DND-41 (cell line): ENCODE data around the gene EPS15.

Experiments
- ATAC-seq: fragments of 200-7000 bp; cut with Tn5 transposase; 3 replicates; pipeline ENCODE4 v1.9.1; 2021; ENCODE audit warnings: low read depth; ENCODE audit not compliant: insufficient read depth
- DNase-seq: peaks from one replicate; pipeline ENCODE4 v3.0.0-alpha.2; 2020
- H2AFZ ChIP-seq: 2 replicates; pipeline ENCODE4 v1.6.0; 2012; ENCODE audit warnings: low read depth, low read length
- H3K27ac ChIP-seq: 2 replicates; pipeline ENCODE4 v1.5.1; 2012; ENCODE audit warnings: low read length, inconsistent platforms
- H3K27me3 ChIP-seq: fragments of 200-600 bp; sonication (generic); 2 replicates; pipeline ENCODE4 v1.6.0; 2012; ENCODE audit warnings: low read length, mild to moderate bottlenecking, inconsistent platforms; ENCODE audit not compliant: insufficient read depth, poor library complexity
- H3K36me3 ChIP-seq: 2 replicates; pipeline ENCODE4 v1.5.1; 2012; ENCODE audit warnings: low read length, inconsistent platforms; ENCODE audit not compliant: insufficient read depth
- H3K4me1 ChIP-seq: 2 replicates; pipeline ENCODE4 v1.5.1; 2012; ENCODE audit warnings: mild to moderate bottlenecking, low read length; ENCODE audit not compliant: insufficient read depth
- H3K4me2 ChIP-seq: 2 replicates; pipeline ENCODE4 v1.6.0; 2012; ENCODE audit warnings: mild to moderate bottlenecking, moderate library complexity, low read length, inconsistent platforms; ENCODE audit not compliant: insufficient read depth
- H3K4me3 ChIP-seq, 2 experiments: fragments of 200-600 bp in 1 of 2; shearing (Covaris generic) in 1 of 2; 2 replicates each; pipeline ENCODE4 v1.5.1; 2012 to 2016; ENCODE audit warnings: inconsistent platforms in 2 of 2, low read length in 2 of 2, mild to moderate bottlenecking in 2 of 2, low read depth in 1 of 2, moderate library complexity in 1 of 2
- H3K79me2 ChIP-seq: 2 replicates; pipeline ENCODE4 v1.6.0; 2012; ENCODE audit warnings: low read length, inconsistent platforms; ENCODE audit not compliant: insufficient read depth
- H3K9ac ChIP-seq: 2 replicates; pipeline ENCODE4 v1.6.0; 2012; ENCODE audit warnings: low read depth, mild to moderate bottlenecking, inconsistent platforms, low read length, moderate library complexity
- H3K9me3 ChIP-seq: 2 replicates; pipeline ENCODE4 v1.5.1; 2012; ENCODE audit warnings: low read length, moderate library complexity, mild to moderate bottlenecking, inconsistent platforms; ENCODE audit not compliant: insufficient read depth, severe bottlenecking
- H4K20me1 ChIP-seq: 2 replicates; pipeline ENCODE4 v1.6.0; 2012; ENCODE audit warnings: low read length; ENCODE audit not compliant: insufficient read depth
- EZH2 ChIP-seq: IDR thresholded peaks from 3 replicates; pipeline ENCODE4 v1.6.1; 2012; ENCODE audit warnings: borderline replicate concordance, low read depth, mild to moderate bottlenecking, moderate library complexity, low read length, inconsistent platforms; ENCODE audit not compliant: severe bottlenecking
- TF ChIP-seq, protein P1 (sequence below): IDR thresholded peaks from 2 replicates; pipeline ENCODE4 v1.5.1; 2012; ENCODE audit warnings: borderline replicate concordance, low read length, moderate library complexity, mild to moderate bottlenecking; ENCODE audit not compliant: poor library complexity, severe bottlenecking; ENCODE audit errors: extremely low read depth

EPS15 gene

DNA sequence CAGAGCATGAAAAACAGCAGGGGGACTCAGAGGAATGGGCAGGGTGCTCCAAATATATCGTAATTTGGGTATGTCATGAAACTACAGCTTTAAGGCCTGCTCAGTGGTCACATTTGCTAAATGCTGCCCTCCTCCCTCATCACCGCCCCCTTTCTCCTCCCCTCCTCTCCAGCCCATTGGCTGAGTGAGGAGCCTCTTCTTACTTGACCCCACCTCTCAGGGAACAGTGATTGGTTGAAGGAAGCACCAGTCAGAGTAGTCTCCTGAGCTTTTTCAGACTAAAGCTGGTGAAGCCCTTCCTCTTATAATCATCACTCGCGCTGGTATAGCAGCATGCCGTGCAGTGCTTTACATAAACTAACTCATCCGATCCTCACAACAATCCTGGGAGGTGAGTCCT lies 178.7 kb downstream of the EPS15 start:
- Histone ChIP-seq H3K4me1 (no peaks in the 10 kb centered on the region), H3K9me3 (no peaks in the 10 kb centered on the region), H4K20me1 (no peaks in the 10 kb centered on the region), H3K27ac (no peak overlapping the region), H2AFZ (no peak overlapping the region), H3K4me2 (no peak overlapping the region), H3K4me3 (no peak overlapping the region), H3K27me3 (no peaks in the 10 kb centered on the region), H3K79me2 (no peaks in the 10 kb centered on the region), H3K36me3 (no peaks in the 10 kb centered on the region), H3K9ac (no peak overlapping the region)
- TF ChIP-seq, protein P1, sequence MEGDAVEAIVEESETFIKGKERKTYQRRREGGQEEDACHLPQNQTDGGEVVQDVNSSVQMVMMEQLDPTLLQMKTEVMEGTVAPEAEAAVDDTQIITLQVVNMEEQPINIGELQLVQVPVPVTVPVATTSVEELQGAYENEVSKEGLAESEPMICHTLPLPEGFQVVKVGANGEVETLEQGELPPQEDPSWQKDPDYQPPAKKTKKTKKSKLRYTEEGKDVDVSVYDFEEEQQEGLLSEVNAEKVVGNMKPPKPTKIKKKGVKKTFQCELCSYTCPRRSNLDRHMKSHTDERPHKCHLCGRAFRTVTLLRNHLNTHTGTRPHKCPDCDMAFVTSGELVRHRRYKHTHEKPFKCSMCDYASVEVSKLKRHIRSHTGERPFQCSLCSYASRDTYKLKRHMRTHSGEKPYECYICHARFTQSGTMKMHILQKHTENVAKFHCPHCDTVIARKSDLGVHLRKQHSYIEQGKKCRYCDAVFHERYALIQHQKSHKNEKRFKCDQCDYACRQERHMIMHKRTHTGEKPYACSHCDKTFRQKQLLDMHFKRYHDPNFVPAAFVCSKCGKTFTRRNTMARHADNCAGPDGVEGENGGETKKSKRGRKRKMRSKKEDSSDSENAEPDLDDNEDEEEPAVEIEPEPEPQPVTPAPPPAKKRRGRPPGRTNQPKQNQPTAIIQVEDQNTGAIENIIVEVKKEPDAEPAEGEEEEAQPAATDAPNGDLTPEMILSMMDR, result no peak
- TF ChIP-seq EZH2, result no peak
- ATAC-seq (no peak), DNase-seq (no peak)

DNA sequence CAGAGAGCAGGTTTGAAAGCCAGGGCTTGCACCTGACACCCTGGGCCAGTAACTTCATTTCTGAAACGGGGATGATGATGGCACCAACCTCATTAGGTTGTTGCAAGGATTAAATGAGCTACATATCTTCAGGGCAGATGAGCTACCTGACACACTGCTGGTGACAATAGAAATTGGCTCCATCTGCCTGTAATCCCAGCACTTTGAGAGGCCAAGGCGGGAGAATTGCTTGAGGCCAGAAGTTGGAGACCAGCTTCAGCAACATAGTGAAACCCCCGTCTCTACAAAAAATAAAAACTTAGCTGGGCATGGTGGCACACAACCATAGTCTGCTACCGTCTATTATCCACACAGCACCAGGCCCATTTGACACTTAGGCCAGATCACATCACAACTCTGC lies 182.4 kb downstream of the EPS15 start:
- H3K9me3 ChIP-seq, result no peaks in the 10 kb centered on the region
- TF ChIP-seq EZH2, result no peak
- TF ChIP-seq, protein P1, result no peak
- H3K4me3 ChIP-seq, result no peak overlapping the region
- no peaks in the 10 kb centered on the region for H3K36me3 ChIP-seq
- no peak overlapping the region for H3K4me2 ChIP-seq
- no peak for DNase-seq
- no peak for ATAC-seq
- H3K27ac ChIP-seq, result no peak overlapping the region
- H3K9ac ChIP-seq, result no peak overlapping the region
- no peaks in the 10 kb centered on the region for H3K27me3 ChIP-seq
- H3K79me2 ChIP-seq, result no peaks in the 10 kb centered on the region
- H3K4me1 ChIP-seq, result no peaks in the 10 kb centered on the region
- no peaks in the 10 kb centered on the region for H4K20me1 ChIP-seq
- no peak overlapping the region for H2AFZ ChIP-seq

DNA sequence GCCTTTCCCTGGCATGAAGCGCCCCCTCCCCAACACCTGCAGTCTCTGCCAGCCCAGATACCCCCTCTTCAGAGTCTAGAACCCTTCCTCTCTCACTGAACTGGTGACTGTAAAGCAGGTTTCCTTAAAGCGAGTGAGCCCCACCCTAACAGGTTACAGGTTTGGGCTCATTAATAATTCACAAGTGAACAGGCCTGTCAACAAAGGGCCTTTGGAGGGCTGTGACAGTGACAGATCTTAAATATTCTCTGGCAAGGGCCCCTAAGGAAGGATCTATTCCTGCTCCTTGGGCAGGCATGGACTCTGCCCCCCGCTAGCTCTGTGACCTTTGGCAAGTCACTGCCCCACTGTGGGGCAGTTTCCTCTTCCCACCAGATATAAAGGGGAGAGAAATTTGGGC lies 183.1 kb downstream of the EPS15 start:
- TF ChIP-seq, protein P1, result no peak
- no peak for TF ChIP-seq EZH2
- H3K4me1 ChIP-seq, result no peaks in the 10 kb centered on the region
- DNase-seq (no peak), ATAC-seq (no peak)
- no peaks in the 10 kb centered on the region for H3K79me2 ChIP-seq
- no peak overlapping the region for H3K9ac ChIP-seq
- no peaks in the 10 kb centered on the region for H3K36me3 ChIP-seq
- no peaks in the 10 kb centered on the region for H3K27me3 ChIP-seq
- H3K4me3 ChIP-seq, result no peak overlapping the region
- H3K4me2 ChIP-seq, result no peak overlapping the region
- H2AFZ ChIP-seq, result no peak overlapping the region
- no peak overlapping the region for H3K27ac ChIP-seq
- no peaks in the 10 kb centered on the region for H4K20me1 ChIP-seq
- H3K9me3 ChIP-seq, result no peaks in the 10 kb centered on the region
